Glomerular visceral epithelial cell (primary cell): ENCODE results near the gene SOST.

Experiments used
- DNase-seq: peaks from one replicate; pipeline ENCODE4 v3.0.0-alpha.2; 2016; ENCODE audit errors: extremely low spot score

Gene SOST

GRCh38 chr17:43741636-43742035, 17.0 kb downstream of the SOST start:
- DNase-seq: no peak

- no peak for DNase-seq
Measured at GRCh38 chr17:43740541-43740940, 18.1 kb downstream of the SOST start.

- no peak for DNase-seq
Measured at GRCh38 chr17:43737722-43738121, 20.9 kb downstream of the SOST start.

GRCh38 chr17:43736389-43736788, 22.2 kb downstream of the SOST start:
- no peak for DNase-seq

GRCh38 chr17:43734376-43734775, 24.2 kb downstream of the SOST start:
- DNase-seq: peak; percentile 73

- DNase-seq: no peak
Measured at GRCh38 chr17:43733956-43734355, 24.6 kb downstream of the SOST start.

- DNase-seq: peak; percentile 93
Measured at GRCh38 chr17:43732958-43733357, 25.6 kb downstream of the SOST start.

GRCh38 chr17:43728081-43728480, 30.5 kb downstream of the SOST start:
- DNase-seq: no peak

- peak; percentile 86 for DNase-seq
Measured at GRCh38 chr17:43723697-43724359, 34.8 kb downstream of the SOST start.

GRCh38 chr17:43722870-43723665, 35.5 kb downstream of the SOST start:
- no peak for DNase-seq

- DNase-seq: no peak
Measured at GRCh38 chr17:43722269-43722619, 36.3 kb downstream of the SOST start.

GRCh38 chr17:43721537-43722268, 36.9 kb downstream of the SOST start:
- no peak for DNase-seq

GRCh38 chr17:43720311-43721060, 38.1 kb downstream of the SOST start:
- peak; percentile 39 for DNase-seq

- no peak for DNase-seq
Measured at GRCh38 chr17:43719578-43719977, 39.0 kb downstream of the SOST start.

GRCh38 chr17:43718544-43718943, 40.0 kb downstream of the SOST start:
- no peak for DNase-seq

- DNase-seq: no peak
Measured at GRCh38 chr17:43717913-43718312, 40.7 kb downstream of the SOST start.

GRCh38 chr17:43714465-43715149, 44.0 kb downstream of the SOST start:
- peak; percentile 91 for DNase-seq

GRCh38 chr17:43713494-43714162, 45.0 kb downstream of the SOST start:
- DNase-seq: peak; percentile 45

- no peak for DNase-seq
Measured at GRCh38 chr17:43712397-43712796, 46.2 kb downstream of the SOST start.

- no peak for DNase-seq
Measured at GRCh38 chr17:43710101-43710500, 48.5 kb downstream of the SOST start.

- DNase-seq: no peak
Measured at GRCh38 chr17:43709210-43709609, 49.4 kb downstream of the SOST start.
